Fibroblast of lung (primary cell): ENCODE data around the gene CRYL1.

ENCODE experiments used
- CTCF ChIP-seq, 2 donors: IDR thresholded peaks in 1 of 2; conservative IDR thresholded peaks in 1 of 2; 1 replicate in 1 of 2; 2 replicates in 1 of 2; pipeline ENCODE4 v1.5.1; 2011 to 2012; ENCODE audit warnings: low read length in 2 of 2, control low read depth in 1 of 2, inconsistent platforms in 1 of 2, low read depth in 1 of 2, mild to moderate bottlenecking in 1 of 2
- EZH2 ChIP-seq: IDR thresholded peaks from 2 replicates; pipeline ENCODE4 v1.5.1; 2012; ENCODE audit warnings: low read length, control low read depth, mild to moderate bottlenecking; ENCODE audit errors: missing control alignments

DNA sequence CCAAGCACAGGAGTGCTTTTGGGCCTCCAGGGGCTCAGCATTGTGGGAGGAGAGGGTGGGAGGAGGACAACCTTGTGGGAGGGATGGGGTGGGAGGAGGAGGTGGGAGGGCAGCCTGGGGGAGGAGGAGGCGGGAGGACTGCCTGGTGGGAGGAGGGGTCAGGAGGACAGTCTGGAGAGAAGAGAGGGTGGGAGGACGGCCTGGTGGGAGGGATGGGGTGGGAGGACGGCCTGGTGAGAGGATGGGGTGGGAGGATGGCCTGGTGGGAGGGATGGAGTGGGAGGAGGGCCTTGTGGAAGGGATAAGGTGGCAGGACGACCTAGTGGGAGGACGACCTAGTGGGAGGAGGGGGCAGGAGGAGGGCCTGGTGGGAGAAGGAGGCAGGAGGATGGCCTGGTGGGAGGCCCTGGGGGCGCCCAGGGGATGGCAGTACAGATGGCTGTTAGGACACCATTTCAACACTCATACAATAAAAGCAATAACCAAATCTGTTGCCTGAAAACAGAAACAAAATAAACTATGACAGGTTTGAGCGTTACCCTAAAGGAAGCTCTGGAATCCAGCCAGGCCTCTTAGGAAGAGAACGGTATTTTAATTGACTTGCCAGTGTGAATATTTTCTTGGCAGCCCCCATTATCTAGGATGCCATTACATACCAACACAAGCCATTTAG, 63.7 kb downstream of the CRYL1 start:
- no peak for TF ChIP-seq CTCF (conservative IDR thresholded peaks at IDR 0.05 in 1 of 2, IDR thresholded peaks at IDR 0.05 in 1 of 2; ENCODE audit: low read depth in 1 of 2, low read length in 2 of 2)
- no peak for TF ChIP-seq EZH2
